SK-N-SH treated with all-trans-retinoic acid at 6 μM for 48 hours (cell line): Measurements from ENCODE around the gene PRKAG2.
A peak's percentile ranks its signal among the peaks of the same experiment; 100 is the strongest.

Experiments used
- ATAC-seq: fragments of 200-7000 bp; cut with Tn5 transposase; 3 replicates; pipeline ENCODE4 v1.9.1; 2020; ENCODE audit warnings: mild to moderate bottlenecking, moderate library complexity
- ARNTL ChIP-seq: fragments of 450-650 bp; formaldehyde crosslinking; IDR thresholded peaks from 2 replicates; pipeline ENCODE4 v1.5.0; 2020; ENCODE audit warnings: low read depth, mild to moderate bottlenecking, moderate library complexity, borderline replicate concordance
- BACH2 ChIP-seq: fragments of 250-450 bp; sonication (Bioruptor Pico); IDR thresholded peaks from 2 replicates; pipeline ENCODE4 v1.9.0; 2021; ENCODE audit warnings: mild to moderate bottlenecking, borderline replicate concordance
- CSDC2 ChIP-seq: fragments of 250-450 bp; sonication (Bioruptor Pico); IDR thresholded peaks from 2 replicates; pipeline ENCODE4 v1.5.0; 2020; ENCODE audit warnings: mild to moderate bottlenecking, moderate library complexity
- CSRNP3 ChIP-seq: fragments of 250-450 bp; sonication (Bioruptor Pico); IDR thresholded peaks from 2 replicates; pipeline ENCODE4 v1.5.1; 2021; ENCODE audit warnings: mild to moderate bottlenecking, moderate library complexity
- ESRRG ChIP-seq: fragments of 250-450 bp; sonication (Bioruptor Pico); IDR thresholded peaks from 2 replicates; pipeline ENCODE4 v1.6.1; 2021; ENCODE audit warnings: mild to moderate bottlenecking
- GLIS3 ChIP-seq: fragments of 250-450 bp; sonication (Bioruptor Pico); IDR thresholded peaks from 2 replicates; pipeline ENCODE4 v1.5.0; 2020; ENCODE audit warnings: mild to moderate bottlenecking, moderate library complexity
- OSR1 ChIP-seq: fragments of 250-450 bp; sonication (Bioruptor Pico); IDR thresholded peaks from 2 replicates; pipeline ENCODE4 v1.8.0; 2022; ENCODE audit warnings: moderate library complexity, mild to moderate bottlenecking, inconsistent platforms
- PPARA ChIP-seq: fragments of 250-450 bp; sonication (Bioruptor Pico); IDR thresholded peaks from 2 replicates; pipeline ENCODE4 v1.5.0; 2020; ENCODE audit warnings: mild to moderate bottlenecking, borderline replicate concordance
- RARB ChIP-seq: fragments of 250-450 bp; sonication (Bioruptor Pico); IDR thresholded peaks from 2 replicates; pipeline ENCODE4 v1.8.0; 2021; ENCODE audit warnings: mild to moderate bottlenecking, moderate library complexity
- SNAI2 ChIP-seq: fragments of 250-450 bp; sonication (Bioruptor Pico); IDR thresholded peaks from 2 replicates; pipeline ENCODE4 v1.5.0; 2020; ENCODE audit warnings: mild to moderate bottlenecking, moderate library complexity
- TCF4 ChIP-seq: fragments of 250-450 bp; sonication (Bioruptor Pico); IDR thresholded peaks from 2 replicates; pipeline ENCODE4 v1.8.0; 2021; ENCODE audit warnings: mild to moderate bottlenecking, moderate library complexity, borderline replicate concordance
- TOX ChIP-seq: fragments of 250-450 bp; sonication (Bioruptor Pico); IDR thresholded peaks from 2 replicates; pipeline ENCODE4 v1.8.0; 2021; ENCODE audit warnings: mild to moderate bottlenecking, moderate library complexity, borderline replicate concordance
- ZC3H10 ChIP-seq: fragments of 250-450 bp; sonication (Bioruptor Pico); IDR thresholded peaks from 2 replicates; pipeline ENCODE4 v1.5.1; 2021; ENCODE audit warnings: mild to moderate bottlenecking, moderate library complexity
- ZFP3 ChIP-seq: fragments of 250-450 bp; sonication (Bioruptor Pico); IDR thresholded peaks from 2 replicates; pipeline ENCODE4 v1.5.0; 2020; ENCODE audit warnings: mild to moderate bottlenecking, moderate library complexity
- ZFP30 ChIP-seq: fragments of 450-650 bp; formaldehyde crosslinking; IDR thresholded peaks from 2 replicates; pipeline ENCODE4 v1.5.0; 2022; ENCODE audit warnings: mild to moderate bottlenecking, moderate library complexity
- ZNF565 ChIP-seq: fragments of 450-650 bp; formaldehyde crosslinking; conservative IDR thresholded peaks from 2 replicates; pipeline ENCODE4 v1.5.0; 2020; ENCODE audit warnings: low read depth, mild to moderate bottlenecking, moderate library complexity
- ZNF70 ChIP-seq: fragments of 450-650 bp; formaldehyde crosslinking; IDR thresholded peaks from 2 replicates; pipeline ENCODE4 v1.5.0; 2020; ENCODE audit warnings: mild to moderate bottlenecking, moderate library complexity
- ZNF8 ChIP-seq: fragments of 450-650 bp; formaldehyde crosslinking; IDR thresholded peaks from 2 replicates; pipeline ENCODE4 v1.5.0; 2020; ENCODE audit warnings: mild to moderate bottlenecking, moderate library complexity
- TF ChIP-seq, protein P1 (sequence below): fragments of 250-450 bp; sonication (Bioruptor Pico); IDR thresholded peaks from 2 replicates; pipeline ENCODE4 v1.5.1; 2020; ENCODE audit warnings: low read depth, mild to moderate bottlenecking, moderate library complexity
- TF ChIP-seq, protein P2 (sequence below): fragments of 250-450 bp; sonication (Bioruptor Pico); IDR thresholded peaks from 2 replicates; pipeline ENCODE4 v1.8.0; 2020; ENCODE audit warnings: mild to moderate bottlenecking, moderate library complexity, borderline replicate concordance

PRKAG2 gene

GRCh38 chr7:151792636-151793035 is 84.3 kb downstream of the PRKAG2 start:
- ATAC-seq: no peak
- no peak for TF ChIP-seq PPARA
- TF ChIP-seq, all 23 proteins: peak for 0

DNA sequence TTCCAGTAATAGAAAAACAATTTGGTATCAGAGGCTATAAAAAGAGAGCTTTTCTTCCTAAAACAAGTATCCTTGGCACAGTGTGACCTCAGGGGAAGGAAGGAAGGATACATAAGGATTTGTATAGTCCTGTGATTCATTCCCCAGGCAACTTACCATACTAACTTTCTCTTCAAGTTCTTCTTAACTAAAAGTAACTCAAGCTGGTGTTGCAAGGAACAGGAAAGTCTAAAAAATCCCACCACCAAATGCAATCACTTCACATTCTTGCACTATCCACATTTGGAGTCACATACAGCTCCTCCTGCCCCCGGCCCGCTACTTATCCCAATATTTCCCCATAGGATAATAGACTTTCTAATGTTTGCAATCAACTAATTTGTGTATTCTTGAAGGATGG is 84.8 kb downstream of the PRKAG2 start:
- TF ChIP-seq ZNF565 (CRISPR knock-in tag): no peak
- TF ChIP-seq ZNF70 (CRISPR knock-in tag): no peak
- TF ChIP-seq CSDC2 (CRISPR knock-in tag): no peak
- no peak for TF ChIP-seq BACH2 (CRISPR knock-in tag)
- no peak for TF ChIP-seq ARNTL
- no peak for TF ChIP-seq CSRNP3 (CRISPR knock-in tag)
- TF ChIP-seq ZFP30 (CRISPR knock-in tag): no peak
- no peak for TF ChIP-seq RARB
- no peak for TF ChIP-seq TCF4 (CRISPR knock-in tag)
- no peak for TF ChIP-seq SNAI2 (CRISPR knock-in tag)
- no peak for TF ChIP-seq GLIS3 (CRISPR knock-in tag)
- TF ChIP-seq OSR1 (CRISPR knock-in tag): no peak
- no peak for ATAC-seq

- TF ChIP-seq, protein P1, sequence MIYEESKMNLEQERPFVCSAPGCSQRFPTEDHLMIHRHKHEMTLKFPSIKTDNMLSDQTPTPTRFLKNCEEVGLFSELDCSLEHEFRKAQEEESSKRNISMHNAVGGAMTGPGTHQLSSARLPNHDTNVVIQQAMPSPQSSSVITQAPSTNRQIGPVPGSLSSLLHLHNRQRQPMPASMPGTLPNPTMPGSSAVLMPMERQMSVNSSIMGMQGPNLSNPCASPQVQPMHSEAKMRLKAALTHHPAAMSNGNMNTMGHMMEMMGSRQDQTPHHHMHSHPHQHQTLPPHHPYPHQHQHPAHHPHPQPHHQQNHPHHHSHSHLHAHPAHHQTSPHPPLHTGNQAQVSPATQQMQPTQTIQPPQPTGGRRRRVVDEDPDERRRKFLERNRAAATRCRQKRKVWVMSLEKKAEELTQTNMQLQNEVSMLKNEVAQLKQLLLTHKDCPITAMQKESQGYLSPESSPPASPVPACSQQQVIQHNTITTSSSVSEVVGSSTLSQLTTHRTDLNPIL (CRISPR knock-in tag): no peak
- TF ChIP-seq ZFP3 (CRISPR knock-in tag) (no peak), ZC3H10 (CRISPR knock-in tag) (no peak), PPARA (no peak), GLIS3 (CRISPR knock-in tag) (no peak), RARB (no peak), BACH2 (CRISPR knock-in tag) (no peak), ZNF565 (CRISPR knock-in tag) (no peak), TCF4 (CRISPR knock-in tag) (no peak), CSDC2 (CRISPR knock-in tag) (no peak), ZNF8 (CRISPR knock-in tag) (no peak), TOX (CRISPR knock-in tag) (no peak)
- TF ChIP-seq, protein P2, sequence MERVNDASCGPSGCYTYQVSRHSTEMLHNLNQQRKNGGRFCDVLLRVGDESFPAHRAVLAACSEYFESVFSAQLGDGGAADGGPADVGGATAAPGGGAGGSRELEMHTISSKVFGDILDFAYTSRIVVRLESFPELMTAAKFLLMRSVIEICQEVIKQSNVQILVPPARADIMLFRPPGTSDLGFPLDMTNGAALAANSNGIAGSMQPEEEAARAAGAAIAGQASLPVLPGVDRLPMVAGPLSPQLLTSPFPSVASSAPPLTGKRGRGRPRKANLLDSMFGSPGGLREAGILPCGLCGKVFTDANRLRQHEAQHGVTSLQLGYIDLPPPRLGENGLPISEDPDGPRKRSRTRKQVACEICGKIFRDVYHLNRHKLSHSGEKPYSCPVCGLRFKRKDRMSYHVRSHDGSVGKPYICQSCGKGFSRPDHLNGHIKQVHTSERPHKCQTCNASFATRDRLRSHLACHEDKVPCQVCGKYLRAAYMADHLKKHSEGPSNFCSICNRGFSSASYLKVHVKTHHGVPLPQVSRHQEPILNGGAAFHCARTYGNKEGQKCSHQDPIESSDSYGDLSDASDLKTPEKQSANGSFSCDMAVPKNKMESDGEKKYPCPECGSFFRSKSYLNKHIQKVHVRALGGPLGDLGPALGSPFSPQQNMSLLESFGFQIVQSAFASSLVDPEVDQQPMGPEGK (CRISPR knock-in tag): no peak
- no peak for ATAC-seq
Measured at GRCh38 chr7:151790830-151791620, 85.9 kb downstream of the PRKAG2 start.

- no peak for ATAC-seq
- TF ChIP-seq ZNF565 (CRISPR knock-in tag) (no peak), ZFP3 (CRISPR knock-in tag) (peak; percentile 91)
Measured at GRCh38 chr7:151790095-151790829, 86.7 kb downstream of the PRKAG2 start.

- ATAC-seq: no peak
- no peak for TF ChIP-seq BACH2 (CRISPR knock-in tag)
- no peak for TF ChIP-seq TCF4 (CRISPR knock-in tag)
- TF ChIP-seq ESRRG (CRISPR knock-in tag): no peak
- TF ChIP-seq, protein P2 (CRISPR knock-in tag): no peak
Measured at GRCh38 chr7:151789380-151789947, 87.5 kb downstream of the PRKAG2 start.
